ACHN (cell line): ENCODE data around the gene LRBA.

Source experiments
- DNase-seq: peaks from one replicate; pipeline ENCODE4 v3.0.0-alpha.2; 2015
- in situ Hi-C: cut with HindIII; loops from 2 replicates; pipeline ENCODE4 v1.10.0; 2017; ENCODE audit warnings: low sequenced_read_pairs, low pct_ligation_motif_present, low pct_unique_long_range_greater_than_20kb

Gene LRBA

DNA sequence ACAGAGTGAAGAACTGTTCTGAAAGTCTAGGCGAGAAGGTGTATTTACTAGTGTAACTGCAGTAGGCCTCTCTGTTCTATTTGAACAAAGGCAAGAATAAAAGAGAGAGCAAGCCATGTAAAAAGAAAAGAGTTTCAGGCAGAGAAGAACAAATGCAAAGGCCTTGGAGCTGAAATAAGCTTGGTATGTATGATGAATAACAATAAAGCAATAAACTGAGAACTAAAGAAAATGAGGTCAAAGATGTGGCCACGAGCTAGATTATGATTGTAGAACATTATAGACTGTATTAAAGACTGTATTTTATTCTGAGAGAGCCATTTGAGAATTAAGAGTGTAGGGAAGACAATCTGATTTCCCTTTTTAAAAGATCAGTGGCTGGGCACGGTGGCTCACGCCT is 160.5 kb downstream of the LRBA start:
- no peak for DNase-seq
- in situ Hi-C loops, result loop anchor here (25.0 kb wide), 1 partner anchor 567 kb away; no protein-coding TSS in a partner anchor

DNA sequence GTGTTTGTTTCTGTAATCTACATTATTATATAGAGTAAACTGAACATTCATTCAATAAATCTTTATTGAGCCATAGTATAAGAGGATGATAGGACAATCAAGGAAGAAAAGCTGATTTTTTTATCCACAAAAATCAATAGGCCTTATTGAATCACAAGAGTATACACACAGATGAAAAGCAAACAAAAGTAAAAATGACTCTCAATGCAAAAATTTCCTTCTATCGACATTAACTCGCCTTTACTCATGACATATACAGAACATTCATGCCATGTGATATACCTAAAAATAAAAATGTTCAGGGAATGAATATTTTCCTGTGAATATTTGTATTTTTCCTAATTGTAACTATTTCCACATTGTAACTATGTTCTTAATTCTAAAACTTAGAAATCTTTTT is 161.2 kb downstream of the LRBA start:
- DNase-seq, result no peak
- in situ Hi-C loops, result loop anchor here (25.0 kb wide), 1 partner anchor 567 kb away; no protein-coding TSS in a partner anchor

DNA sequence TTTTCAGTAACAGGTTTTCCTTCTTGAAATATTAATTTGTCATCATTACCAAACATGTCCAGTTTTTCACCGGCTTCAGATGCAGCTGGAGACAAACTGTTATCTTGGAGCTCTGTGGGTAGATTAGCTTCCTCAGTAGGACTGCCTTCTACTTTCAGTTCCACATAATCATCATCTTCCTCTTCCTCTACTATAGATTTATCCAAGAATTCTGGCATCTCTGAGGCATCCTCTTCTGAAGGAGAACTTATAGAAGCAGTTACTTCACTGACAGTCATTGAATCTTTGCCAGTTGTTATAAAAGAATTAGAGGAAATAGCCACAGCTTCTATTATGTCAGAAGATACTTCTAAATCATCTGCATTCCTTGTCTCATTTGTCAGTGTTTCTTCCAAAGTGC is 162.9 kb downstream of the LRBA start:
- no peak for DNase-seq

DNA sequence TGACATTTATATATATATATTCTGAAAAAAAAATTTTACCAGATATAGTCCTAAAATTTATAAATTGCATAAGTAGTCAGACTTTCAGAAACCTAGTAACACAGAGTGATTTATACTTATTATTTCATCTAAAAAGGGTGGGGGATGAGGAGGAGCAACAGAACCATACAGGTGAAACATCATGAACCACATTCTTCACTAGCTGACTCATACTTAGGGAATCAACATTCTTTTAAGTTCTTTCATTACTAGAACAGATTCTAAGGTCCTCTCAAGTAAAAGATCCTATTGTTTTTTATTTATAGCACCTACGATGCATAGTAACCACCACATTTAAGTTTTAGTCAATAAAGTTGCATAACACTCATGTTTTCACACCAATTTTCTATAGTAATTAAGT is 166.1 kb downstream of the LRBA start:
- DNase-seq, result peak; percentile 8
- in situ Hi-C loops, result no loop called here

More for the DNA sequence above, 162.9 kb downstream of the LRBA start:
- in situ Hi-C loops, result loop anchor here (25.0 kb wide), 1 partner anchor 565 kb away; no protein-coding TSS in a partner anchor

DNA sequence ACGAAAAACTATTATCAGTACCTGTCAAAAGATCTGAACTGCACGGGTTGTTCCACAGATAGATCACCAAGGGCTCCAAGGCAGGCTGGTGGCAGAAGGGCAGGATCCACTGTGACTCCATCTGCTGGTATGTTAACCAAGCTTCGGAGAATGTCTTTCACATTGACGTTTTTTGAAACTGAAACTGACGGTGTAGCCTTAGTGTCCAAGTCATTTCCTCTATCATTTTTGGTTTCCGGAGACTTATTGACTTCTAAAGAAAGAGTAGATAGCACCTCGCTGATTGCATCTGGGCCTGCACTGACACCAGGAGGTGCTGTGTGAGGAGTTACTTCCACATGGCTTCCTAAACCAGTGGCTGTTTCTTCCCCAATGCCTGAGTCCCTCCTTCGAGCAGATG is 186.9 kb downstream of the LRBA start:
- DNase-seq, result no peak
- in situ Hi-C loops, result no loop called here

DNA sequence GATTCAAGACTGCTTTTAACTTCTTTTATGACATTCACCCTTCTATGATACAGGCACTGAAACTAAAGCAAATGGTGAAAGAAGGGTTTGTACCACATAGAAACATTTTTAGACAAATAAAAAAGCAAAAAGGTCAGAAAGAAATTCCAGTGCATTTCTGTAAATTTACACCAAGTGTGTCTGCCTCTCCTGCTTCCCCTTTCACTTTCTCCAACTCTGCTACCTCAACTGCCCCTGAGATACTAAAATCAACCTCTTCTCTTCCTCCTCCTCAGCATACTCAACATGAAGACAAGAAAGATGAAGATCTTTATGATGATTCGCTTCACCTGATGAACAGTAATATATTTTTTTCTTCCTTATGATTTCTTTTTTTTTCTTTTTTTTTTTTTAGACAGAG is 187.9 kb downstream of the LRBA start:
- DNase-seq, result no peak
- in situ Hi-C loops, result no loop called here

DNA sequence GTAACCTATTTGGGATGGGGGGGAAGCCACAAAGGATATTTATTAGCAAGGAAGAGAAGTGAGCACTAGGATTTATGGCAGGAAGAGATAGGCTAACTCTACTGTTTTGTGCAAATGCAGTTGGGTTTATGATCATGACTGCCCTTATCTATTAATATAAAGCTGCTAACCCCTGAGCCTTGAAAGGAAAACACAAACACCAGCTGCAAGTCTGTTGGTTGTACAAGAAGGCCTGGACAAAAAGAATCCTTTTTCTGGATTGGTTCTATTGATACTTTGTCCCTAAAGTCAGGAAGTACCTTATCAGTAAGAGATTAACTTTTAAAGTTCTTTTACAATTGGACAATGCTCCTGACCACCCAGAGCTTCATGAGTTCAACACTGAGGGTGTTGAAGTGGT is 188.8 kb downstream of the LRBA start:
- no peak for DNase-seq
- in situ Hi-C loops, result no loop called here

DNA sequence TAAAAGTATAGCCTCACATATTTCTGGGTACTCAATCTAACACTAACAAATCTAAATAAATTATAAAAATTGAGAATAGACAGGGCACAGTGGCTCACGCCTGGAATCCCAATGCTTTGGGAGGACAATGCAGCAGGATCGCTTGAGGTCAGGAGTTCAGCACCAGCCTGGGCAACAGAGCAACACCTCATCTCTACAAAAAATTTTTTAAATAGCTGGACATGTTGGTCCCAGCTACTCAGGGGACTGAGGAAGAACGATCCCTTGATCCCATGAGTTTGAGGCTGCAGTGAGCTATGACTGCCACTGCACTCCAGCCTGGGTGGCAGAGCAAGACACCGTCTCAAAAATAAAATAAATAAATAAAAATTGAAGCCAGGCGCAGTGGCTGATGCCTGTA is 192.7 kb downstream of the LRBA start:
- DNase-seq, result no peak
- in situ Hi-C loops, result no loop called here

DNA sequence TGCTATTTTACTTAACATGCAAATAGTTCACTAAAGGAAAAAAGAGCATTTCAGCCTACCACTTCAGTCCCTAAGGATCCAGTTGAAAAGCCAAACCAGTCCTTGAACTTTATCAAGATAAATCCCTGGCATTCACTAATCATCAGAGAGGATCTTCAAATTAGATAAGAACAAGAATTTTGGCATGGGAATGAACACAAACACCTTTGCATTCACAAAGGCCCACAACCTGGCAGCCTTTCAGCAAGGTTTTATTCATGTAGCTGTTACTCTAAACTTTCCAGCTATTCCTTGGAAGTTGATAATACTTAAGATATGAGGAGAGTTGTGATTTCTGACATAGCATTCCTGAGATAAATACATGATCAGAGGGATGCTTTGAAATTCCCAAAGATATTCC is 193.4 kb downstream of the LRBA start:
- in situ Hi-C loops, result no loop called here
- DNase-seq, result no peak

DNA sequence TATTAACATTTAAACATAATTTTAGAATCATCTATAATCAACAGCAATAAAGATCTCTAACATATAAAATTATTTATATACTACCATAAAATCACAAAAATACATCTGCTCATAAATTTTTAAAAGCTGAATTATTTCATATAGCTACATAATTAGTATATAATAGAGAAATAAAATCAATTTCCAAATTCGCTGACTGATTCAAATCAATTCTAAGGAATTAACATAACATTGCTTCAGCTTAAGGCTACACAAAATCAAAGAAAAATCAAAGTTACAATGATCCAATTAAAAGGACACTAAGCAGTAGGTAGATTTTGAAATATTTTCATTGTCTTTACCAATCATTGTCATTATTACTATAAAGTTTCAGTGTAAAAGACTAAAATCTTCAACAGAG is 194.7 kb downstream of the LRBA start:
- no peak for DNase-seq
- in situ Hi-C loops, result no loop called here

DNA sequence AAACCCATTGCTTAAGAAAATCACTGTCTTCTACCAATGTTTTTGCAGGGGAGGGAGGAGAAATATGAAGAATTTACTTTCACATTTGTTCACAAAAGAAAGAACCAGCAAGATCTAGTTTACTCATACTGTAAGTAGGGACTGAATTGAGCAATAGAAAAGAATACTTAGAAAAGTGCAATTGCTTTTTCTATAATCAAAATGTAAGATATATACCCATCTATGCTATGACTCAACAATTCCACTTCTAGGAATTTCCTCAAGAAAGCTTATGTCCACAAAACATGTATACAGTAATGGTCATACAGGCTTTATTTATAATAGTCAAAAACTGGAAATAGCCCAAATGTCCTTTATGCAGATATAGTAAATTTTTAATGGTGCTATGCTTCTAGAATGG is 196.4 kb downstream of the LRBA start:
- DNase-seq, result no peak
- in situ Hi-C loops, result no loop called here

DNA sequence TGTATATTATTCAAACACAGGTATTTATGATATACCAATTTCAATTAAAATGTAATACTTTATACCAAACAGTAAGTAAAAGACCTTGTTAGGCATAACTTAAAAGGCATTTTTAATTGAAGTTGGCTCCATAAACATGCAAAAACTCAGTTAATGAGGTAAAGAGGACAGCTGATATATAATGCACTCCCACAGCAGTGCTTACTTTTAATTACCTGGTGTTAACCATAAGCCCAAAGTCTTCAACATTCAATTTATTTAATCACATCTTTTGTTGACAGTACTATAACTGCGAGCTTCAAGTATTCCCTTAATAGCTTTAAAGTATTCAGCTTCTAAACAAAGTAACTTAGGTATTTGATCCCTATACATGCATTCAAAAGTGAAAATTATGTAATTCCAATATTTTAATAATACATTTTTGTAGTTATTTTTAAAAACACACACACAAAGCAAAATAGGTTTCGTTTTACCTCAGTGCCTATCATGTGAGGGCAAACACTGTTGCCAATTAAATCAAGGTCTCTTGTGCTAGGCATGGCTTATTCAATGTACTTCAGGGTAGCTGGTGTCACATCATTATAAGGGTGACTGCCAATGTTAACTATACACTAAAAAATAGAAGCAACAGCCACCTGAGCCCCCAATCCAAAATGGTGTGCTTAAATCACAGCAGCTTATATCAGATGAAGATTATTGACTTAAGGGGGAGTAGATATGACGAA is 197.1 kb downstream of the LRBA start:
- in situ Hi-C loops, result no loop called here
- no peak for DNase-seq

DNA sequence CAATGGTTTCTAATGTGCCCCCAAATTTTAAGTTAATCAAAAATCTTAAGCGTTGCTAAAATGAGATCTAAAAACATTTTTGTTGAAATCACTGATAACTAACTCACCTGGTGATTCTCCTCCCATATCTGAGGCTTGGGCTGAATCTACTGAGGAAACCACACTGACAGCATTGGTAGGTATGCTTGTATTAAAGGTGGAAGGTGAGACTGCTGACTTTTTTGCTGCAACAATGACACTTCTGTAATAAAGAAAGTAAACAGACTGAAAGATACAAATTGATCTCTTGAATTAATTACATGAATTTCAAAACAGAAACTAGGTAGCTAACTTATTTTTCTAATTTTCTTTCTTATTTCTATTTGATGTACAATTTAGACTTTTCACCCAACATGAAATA is 198.1 kb downstream of the LRBA start:
- DNase-seq, result no peak
- in situ Hi-C loops, result no loop called here

DNA sequence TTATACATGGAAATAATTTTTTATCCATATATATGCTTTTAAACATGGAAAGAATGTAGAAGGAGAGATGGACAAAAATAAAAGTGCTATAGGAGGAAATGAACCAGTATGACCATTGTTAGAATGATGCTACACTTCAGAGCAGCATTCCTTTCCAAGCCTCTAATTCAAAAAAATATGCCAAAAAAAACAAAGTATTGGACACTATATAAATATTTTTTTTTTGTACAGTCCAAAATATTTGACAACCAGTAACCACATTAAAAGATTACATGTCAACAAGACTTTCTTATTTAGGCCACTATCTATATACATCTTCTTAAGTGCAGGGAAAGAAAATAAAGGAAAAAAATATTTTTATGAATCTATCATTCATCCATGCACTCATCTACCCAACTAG is 198.6 kb downstream of the LRBA start:
- in situ Hi-C loops, result no loop called here
- DNase-seq, result no peak

DNA sequence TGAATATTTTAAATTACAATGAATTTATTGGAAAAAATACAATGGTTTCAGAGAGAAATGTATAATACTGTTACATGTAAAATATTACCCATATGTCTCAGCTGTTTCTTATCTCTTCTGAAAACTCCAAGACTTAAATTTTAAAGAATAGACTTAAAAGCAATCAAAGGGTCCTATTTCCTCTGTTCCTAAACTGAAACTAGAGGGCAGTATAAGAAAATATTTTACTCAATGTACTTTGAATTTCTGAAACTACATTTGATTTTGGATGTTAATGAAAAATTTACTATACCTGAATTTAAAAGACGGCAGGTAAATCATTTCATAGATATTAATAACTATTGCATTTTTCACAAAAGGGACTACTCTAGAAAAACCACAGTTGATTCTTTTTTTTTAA is 200.2 kb downstream of the LRBA start:
- in situ Hi-C loops, result no loop called here
- no peak for DNase-seq

DNA sequence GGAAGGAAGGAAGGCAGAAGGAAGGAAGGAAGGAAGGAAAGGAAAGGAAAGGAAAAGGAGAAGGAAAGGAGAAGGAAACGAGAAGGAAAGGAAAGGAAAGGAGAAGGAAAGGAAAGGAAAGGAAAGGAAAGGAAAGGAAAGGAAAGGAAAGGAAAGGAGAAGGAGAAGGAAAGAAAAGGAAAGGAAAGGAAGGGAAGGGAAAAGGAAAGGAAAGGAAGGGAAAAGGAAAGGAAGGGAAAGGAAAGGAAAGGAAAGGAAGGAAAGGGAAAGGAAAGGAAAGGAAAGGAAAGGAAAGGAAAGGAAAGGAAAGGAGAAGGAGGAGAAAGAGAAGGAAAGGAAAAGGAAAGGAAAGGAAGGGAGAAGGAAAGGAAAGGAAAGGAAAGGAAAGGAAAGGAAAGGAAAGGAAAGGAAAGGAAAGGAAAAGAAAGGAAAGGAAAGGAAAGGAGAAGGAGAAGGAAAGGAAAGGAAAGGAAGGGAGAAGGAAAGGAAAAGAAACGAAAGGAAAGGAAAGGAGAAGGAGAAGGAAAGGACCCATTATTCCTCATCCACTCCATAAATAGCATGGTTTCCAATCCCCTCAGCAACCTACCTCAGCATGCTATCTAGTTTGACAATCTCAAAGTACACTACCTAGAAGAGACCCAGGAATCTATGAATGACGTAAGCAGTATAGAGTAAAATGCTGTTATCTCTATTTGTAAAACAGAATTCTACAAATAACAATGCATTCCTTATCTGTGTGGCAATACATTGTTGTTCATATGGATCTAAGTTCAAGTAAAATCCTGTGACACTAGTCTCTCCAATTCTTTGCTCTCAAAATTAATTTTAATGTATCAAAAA is 209.7 kb downstream of the LRBA start:
- DNase-seq, result no peak
- in situ Hi-C loops, result no loop called here

DNA sequence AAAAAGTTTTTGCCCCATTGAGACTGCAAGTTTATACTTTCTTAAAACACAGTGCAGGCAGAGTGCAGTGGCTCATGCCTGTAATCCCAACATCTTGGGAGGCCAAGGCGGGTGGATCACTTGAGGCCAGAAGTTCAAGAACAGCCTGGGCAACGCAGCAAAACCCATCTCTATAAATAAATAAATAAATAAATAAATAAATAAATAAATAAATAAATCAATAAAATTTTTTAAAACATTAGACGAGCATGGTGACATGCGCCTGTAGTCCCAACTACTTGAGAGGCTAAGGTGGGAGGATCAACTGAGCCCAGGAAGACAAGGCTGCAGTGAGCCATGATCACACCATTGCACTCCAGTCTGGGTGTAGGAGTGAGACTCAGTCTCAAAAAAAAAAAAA is 213.3 kb downstream of the LRBA start:
- in situ Hi-C loops, result no loop called here
- no peak for DNase-seq

DNA sequence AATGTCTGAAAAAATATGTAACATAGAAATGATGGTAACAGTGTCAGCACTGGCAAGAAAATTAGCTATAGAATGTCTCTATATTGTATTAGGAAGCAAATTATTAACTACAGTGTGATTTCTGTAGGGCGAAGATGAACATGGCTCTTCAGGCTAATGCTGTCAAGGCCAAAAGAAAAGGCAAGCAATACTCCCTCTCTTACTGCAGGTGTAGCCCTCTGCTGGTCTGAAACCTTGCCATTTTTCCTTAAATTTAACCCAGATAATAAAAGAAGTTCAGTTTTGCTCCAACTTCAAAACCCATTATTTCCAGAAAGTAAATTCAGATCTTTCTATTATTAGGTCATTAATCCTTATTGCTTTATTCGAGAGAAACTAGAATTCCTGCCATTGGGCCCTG is 215.9 kb downstream of the LRBA start:
- in situ Hi-C loops, result no loop called here
- DNase-seq, result peak; percentile 12

DNA sequence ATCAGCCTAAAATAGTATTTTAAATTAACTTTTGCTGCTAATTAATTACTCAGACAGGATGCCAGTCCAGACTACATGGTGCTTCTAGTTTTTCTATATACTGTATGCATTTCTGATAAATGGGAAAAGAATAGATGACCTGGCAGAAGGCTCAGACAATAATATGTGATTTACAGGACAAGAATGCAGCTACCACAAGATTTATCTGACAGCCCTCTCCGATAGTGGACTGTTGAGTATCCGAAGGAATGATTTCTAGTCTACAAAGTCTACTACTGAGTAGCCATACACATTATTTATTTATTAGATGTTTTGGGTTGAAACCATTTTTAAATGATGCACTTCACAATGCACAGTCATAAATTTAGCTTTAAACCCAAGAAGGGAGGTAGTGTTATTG is 220.4 kb downstream of the LRBA start:
- DNase-seq, result no peak
- in situ Hi-C loops, result no loop called here

DNA sequence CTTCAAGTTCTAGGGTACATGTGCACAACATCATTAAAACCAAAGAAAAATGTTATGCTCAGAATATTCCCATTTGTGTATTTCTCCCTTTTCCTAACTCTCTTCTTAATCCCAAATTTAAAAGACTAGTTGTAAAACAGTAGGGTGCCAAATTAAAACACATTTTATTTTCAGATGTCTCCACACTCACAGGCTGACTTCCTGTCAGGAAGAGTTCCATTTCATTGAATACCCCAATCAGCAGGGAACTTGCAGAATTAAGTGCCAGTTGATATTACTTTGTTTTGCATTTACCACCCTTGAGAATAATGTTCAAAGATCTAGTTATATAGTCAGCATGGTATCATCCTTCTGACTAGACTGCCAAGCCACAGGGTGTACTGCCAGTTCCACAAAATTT is 225.2 kb downstream of the LRBA start:
- in situ Hi-C loops, result no loop called here
- no peak for DNase-seq
